SK-N-SH (cell line): ENCODE data around the gene RAB10. TPM values are rescaled to one million over a fixed set of nuclear protein-coding genes. Genes with fewer than 3 reads are reported as not detected.

ENCODE experiments used
- CTCF ChIA-PET: fragments of 300-600, 350-600 bp; formaldehyde crosslinking; extraction: SDS; loops from one replicate; lab custom pipeline; 2021; lab: Yijun Ruan, JAX
- POLR2A ChIA-PET: fragments of 350-600 bp; sonication (Branson Sonifier 250); formaldehyde crosslinking; extraction: SDS; loops from one replicate; lab custom pipeline; 2020; ENCODE audit warnings: antibody characterized with exemption, inconsistent platforms; lab: Yijun Ruan, JAX
- DNase-seq: peaks from one replicate; pipeline ENCODE4 v3.0.0; 2012
- H2AFZ ChIP-seq: fragments of 200-600 bp; sonication (generic); 2 replicates; pipeline ENCODE4 v1.8.1; 2016; ENCODE audit warnings: antibody characterized with exemption, mild to moderate bottlenecking, low read depth
- H3F3A ChIP-seq: fragments of 200-600 bp; sonication (generic); replicated peaks from 2 replicates; pipeline ENCODE3; 2016; ENCODE audit warnings: antibody characterized with exemption, mild to moderate bottlenecking; ENCODE audit not compliant: insufficient read depth
- H3K27ac ChIP-seq, 2 experiments: fragments of 200-500 bp in 1 of 2; fragments of 200-600 bp in 1 of 2; sonication (Bioruptor generic) in 1 of 2; sonication (generic), shearing (Covaris generic) in 1 of 2; 2 replicates each; pipeline versions ENCODE4 v1.5.1 to v1.6.1; 2014 to 2016; ENCODE audit warnings: low read depth in 2 of 2, inconsistent platforms in 1 of 2, low read length in 1 of 2, mild to moderate bottlenecking in 1 of 2, mixed read lengths in 1 of 2
- H3K27me3 ChIP-seq: fragments of 200-600 bp; sonication (generic), shearing (Covaris generic); 2 replicates; pipeline ENCODE4 v1.6.1; 2016; ENCODE audit warnings: mixed run types; ENCODE audit not compliant: insufficient read depth
- H3K36me3 ChIP-seq, 2 experiments: fragments of 200-500 bp in 1 of 2; fragments of 200-600 bp in 1 of 2; sonication (Bioruptor generic) in 1 of 2; sonication (generic) in 1 of 2; replicated peaks in 1 of 2; 2 replicates each; pipeline versions ENCODE3 to v1.5.1; 2014 to 2016; ENCODE audit warnings: low read length in 1 of 2, mild to moderate bottlenecking in 1 of 2; ENCODE audit not compliant: insufficient read depth in 2 of 2, control insufficient read depth in 1 of 2
- H3K4me1 ChIP-seq, 2 experiments: fragments of 200-500 bp in 1 of 2; fragments of 200-600 bp in 1 of 2; sonication (Bioruptor generic) in 1 of 2; sonication (generic), shearing (Covaris generic) in 1 of 2; 2 replicates each; pipeline versions ENCODE4 v1.5.1 to v1.6.1; 2014 to 2016; ENCODE audit warnings: low read depth in 1 of 2, low read length in 1 of 2, mixed run types in 1 of 2; ENCODE audit not compliant: insufficient read depth in 2 of 2, control insufficient read depth in 1 of 2
- H3K4me2 ChIP-seq: fragments of 200-600 bp; sonication (generic), shearing (Covaris generic); 2 replicates; pipeline ENCODE4 v1.6.1; 2017; ENCODE audit warnings: mixed run types
- H3K4me3 ChIP-seq, 2 experiments: fragments of 200-500 bp in 1 of 2; fragments of 200-600 bp in 1 of 2; sonication (Bioruptor generic) in 1 of 2; sonication (generic), shearing (Covaris generic) in 1 of 2; 2 replicates each; pipeline versions ENCODE4 v1.5.1 to v1.8.1; 2014 to 2016; ENCODE audit warnings: low read depth in 2 of 2, inconsistent platforms in 1 of 2, low read length in 1 of 2, mild to moderate bottlenecking in 1 of 2, mixed read lengths in 1 of 2, moderate library complexity in 1 of 2
- H3K79me2 ChIP-seq: fragments of 200-600 bp; sonication (generic); 2 replicates; pipeline ENCODE4 v1.8.1; 2017; ENCODE audit warnings: mild to moderate bottlenecking; ENCODE audit not compliant: insufficient read depth
- H3K9ac ChIP-seq: fragments of 200-600 bp; sonication (generic); 2 replicates; pipeline ENCODE4 v1.6.1; 2017; ENCODE audit warnings: mixed run types
- H3K9me2 ChIP-seq: fragments of 200-600 bp; sonication (generic); 2 replicates; pipeline ENCODE4 v1.6.1; 2017; ENCODE audit warnings: mixed run types
- H3K9me3 ChIP-seq: fragments of 200-600 bp; sonication (generic); 2 replicates; pipeline ENCODE4 v1.6.1; 2017; ENCODE audit warnings: mixed run types, mild to moderate bottlenecking, moderate library complexity
- H4K20me1 ChIP-seq: fragments of 200-600 bp; sonication (generic); 2 replicates; pipeline ENCODE4 v1.6.1; 2017; ENCODE audit warnings: mild to moderate bottlenecking, mixed run types; ENCODE audit not compliant: insufficient read depth
- ELF1 ChIP-seq: IDR thresholded peaks from 2 replicates; pipeline ENCODE4 v1.4.0; 2012
- MEF2A ChIP-seq: IDR thresholded peaks from 2 replicates; pipeline ENCODE4 v1.4.0; 2012; ENCODE audit warnings: low read depth, borderline replicate concordance
- RAD21 ChIP-seq: IDR thresholded peaks from 2 replicates; pipeline ENCODE4 v1.6.1; 2012; ENCODE audit warnings: mild to moderate bottlenecking, low read length
- SIN3A ChIP-seq: IDR thresholded peaks from 2 replicates; pipeline ENCODE4 v1.6.1; 2012; ENCODE audit warnings: low read depth, mild to moderate bottlenecking, low read length, moderate library complexity, borderline replicate concordance
- TCF12 ChIP-seq: IDR thresholded peaks from 2 replicates; pipeline ENCODE4 v1.4.0; 2012
- USF1 ChIP-seq: IDR thresholded peaks from 2 replicates; pipeline ENCODE4 v1.4.0; 2012; ENCODE audit warnings: low read depth, borderline replicate concordance
- WGBS: methylation state at CpG from one replicate; pipeline ENCODE4 v1.1.6; 2017; ENCODE audit warnings: low lambda C conversion rate; 5-methylcytosine and 5-hydroxymethylcytosine counted together
- polyA plus RNA-seq, 3 experiments: library from polyadenylated mRNA; depleted of rRNA; stranded (reverse); fragments of >200 nt; gene quantifications; 2 replicates each; pipeline ENCODE4 v1.2.3, GENCODE V29; 2012
- TF ChIP-seq, protein P1 (sequence below): IDR thresholded peaks from 2 replicates; pipeline ENCODE4 v1.6.1; 2012; ENCODE audit warnings: mild to moderate bottlenecking, low read depth, low read length, moderate library complexity
- TF ChIP-seq, protein P2 (sequence below): IDR thresholded peaks from 2 replicates; pipeline ENCODE4 v1.4.0; 2012; ENCODE audit warnings: low read depth
- TF ChIP-seq, protein P3 (sequence below): IDR thresholded peaks from 2 replicates; pipeline ENCODE4; 2012

RAB10 gene
- polyA plus RNA-seq, 1 of the 3 experiments (the other 2 are of a cell fraction): 47.5 TPM

- TF ChIP-seq, protein P1, sequence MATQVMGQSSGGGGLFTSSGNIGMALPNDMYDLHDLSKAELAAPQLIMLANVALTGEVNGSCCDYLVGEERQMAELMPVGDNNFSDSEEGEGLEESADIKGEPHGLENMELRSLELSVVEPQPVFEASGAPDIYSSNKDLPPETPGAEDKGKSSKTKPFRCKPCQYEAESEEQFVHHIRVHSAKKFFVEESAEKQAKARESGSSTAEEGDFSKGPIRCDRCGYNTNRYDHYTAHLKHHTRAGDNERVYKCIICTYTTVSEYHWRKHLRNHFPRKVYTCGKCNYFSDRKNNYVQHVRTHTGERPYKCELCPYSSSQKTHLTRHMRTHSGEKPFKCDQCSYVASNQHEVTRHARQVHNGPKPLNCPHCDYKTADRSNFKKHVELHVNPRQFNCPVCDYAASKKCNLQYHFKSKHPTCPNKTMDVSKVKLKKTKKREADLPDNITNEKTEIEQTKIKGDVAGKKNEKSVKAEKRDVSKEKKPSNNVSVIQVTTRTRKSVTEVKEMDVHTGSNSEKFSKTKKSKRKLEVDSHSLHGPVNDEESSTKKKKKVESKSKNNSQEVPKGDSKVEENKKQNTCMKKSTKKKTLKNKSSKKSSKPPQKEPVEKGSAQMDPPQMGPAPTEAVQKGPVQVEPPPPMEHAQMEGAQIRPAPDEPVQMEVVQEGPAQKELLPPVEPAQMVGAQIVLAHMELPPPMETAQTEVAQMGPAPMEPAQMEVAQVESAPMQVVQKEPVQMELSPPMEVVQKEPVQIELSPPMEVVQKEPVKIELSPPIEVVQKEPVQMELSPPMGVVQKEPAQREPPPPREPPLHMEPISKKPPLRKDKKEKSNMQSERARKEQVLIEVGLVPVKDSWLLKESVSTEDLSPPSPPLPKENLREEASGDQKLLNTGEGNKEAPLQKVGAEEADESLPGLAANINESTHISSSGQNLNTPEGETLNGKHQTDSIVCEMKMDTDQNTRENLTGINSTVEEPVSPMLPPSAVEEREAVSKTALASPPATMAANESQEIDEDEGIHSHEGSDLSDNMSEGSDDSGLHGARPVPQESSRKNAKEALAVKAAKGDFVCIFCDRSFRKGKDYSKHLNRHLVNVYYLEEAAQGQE: no peak
- TF ChIP-seq ELF1 (no peak), SIN3A (no peak), RAD21 (no peak), TCF12 (no peak), MEF2A (no peak)
- TF ChIP-seq, protein P2, sequence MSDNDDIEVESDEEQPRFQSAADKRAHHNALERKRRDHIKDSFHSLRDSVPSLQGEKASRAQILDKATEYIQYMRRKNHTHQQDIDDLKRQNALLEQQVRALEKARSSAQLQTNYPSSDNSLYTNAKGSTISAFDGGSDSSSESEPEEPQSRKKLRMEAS: no peak
- TF ChIP-seq, all 33 proteins: peak for 0
Observed at GRCh38 chr2:26172189-26172870, 138.4 kb downstream of the RAB10 start (continued).

- ChIA-PET POLR2A (interaction anchor here (0.6 to 1.1 kb wide), 2 partner anchors 8 to 294 kb away, joined by 3 read pairs; partner anchors contain the start of gene ASXL2), CTCF (interaction anchor here (1.0 to 1.2 kb wide), 4 partner anchors 28 to 222 kb away, joined by 3 to 5 read pairs (median 3); no protein-coding TSS in a partner anchor)
- Histone ChIP-seq H3K4me3 (peak within 1 kb of the TSS; percentile 42 to 54; a peak in 3 of 4 replicates), H4K20me1 (no peaks in the 10 kb centered on the region), H2AFZ (peak within 1 kb of the TSS; percentile 80; the same call in 1 of the 2 replicates), H3K79me2 (no peaks in the 10 kb centered on the region), H3K9ac (no peak within 1 kb of the TSS; the same call in 1 of the 2 replicates), H3K9me2 (no peaks in the 10 kb centered on the region), H3K27me3 (no peaks in the 10 kb centered on the region), H3K9me3 (no peaks in the 10 kb centered on the region), H3F3A (no peaks in the 10 kb centered on the region), H3K36me3 (no peaks in the 10 kb centered on the region), H3K4me1 (peaks cover 0 to 12% of the 10 kb centered on the region in 2 experiments; a peak in 1 of 4 replicates), H3K27ac (no peak within 1 kb of the TSS), H3K4me2 (peak within 1 kb of the TSS; percentile 63; the same call in 1 of the 2 replicates)
- peak; percentile 99 for DNase-seq
- 4% methylated on average over 54 of the region's 102 CpGs for WGBS
- TF ChIP-seq MEF2A (no peak), USF1 (peak; percentile 31; the same call in 1 of the 2 replicates)
- TF ChIP-seq, protein P3, sequence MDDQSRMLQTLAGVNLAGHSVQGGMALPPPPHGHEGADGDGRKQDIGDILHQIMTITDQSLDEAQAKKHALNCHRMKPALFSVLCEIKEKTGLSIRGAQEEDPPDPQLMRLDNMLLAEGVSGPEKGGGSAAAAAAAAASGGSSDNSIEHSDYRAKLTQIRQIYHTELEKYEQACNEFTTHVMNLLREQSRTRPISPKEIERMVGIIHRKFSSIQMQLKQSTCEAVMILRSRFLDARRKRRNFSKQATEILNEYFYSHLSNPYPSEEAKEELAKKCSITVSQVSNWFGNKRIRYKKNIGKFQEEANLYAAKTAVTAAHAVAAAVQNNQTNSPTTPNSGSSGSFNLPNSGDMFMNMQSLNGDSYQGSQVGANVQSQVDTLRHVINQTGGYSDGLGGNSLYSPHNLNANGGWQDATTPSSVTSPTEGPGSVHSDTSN: no peak
Observed at GRCh38 chr2:26172871-26173775, 139.2 kb downstream of the RAB10 start, which contains the start of gene GAREM2. GAREM2 (plus strand) TSS chr2:26173088; CDS start chr2:26173221, 133 bp downstream.
